Coronary artery (tissue), 2 donors: ENCODE data around the gene MAMLD1.

ENCODE experiments used
- DNase-seq: peaks from one replicate; pipeline ENCODE4 v3.0.0-alpha.2; 2017; ENCODE audit warnings: low spot score
- H3K27ac ChIP-seq, 2 donors: fragments of 200-600 bp; sonication (generic); one replicate each; pipeline ENCODE4 v1.5.1; 2016 to 2019
- H3K4me3 ChIP-seq: fragments of 200-600 bp; sonication (generic); 2 replicates; pipeline ENCODE4 v1.5.1; 2016; ENCODE audit warnings: mild to moderate bottlenecking, moderate library complexity
- CTCF ChIP-seq: fragments of 200-600 bp; sonication (generic); IDR thresholded peaks from one replicate; pipeline ENCODE4 v1.5.1; 2019; ENCODE audit warnings: antibody characterized with exemption

MAMLD1 gene

GRCh38 chrX:150544222-150544787, 181.2 kb downstream of the MAMLD1 start:
- TF ChIP-seq CTCF = no peak
- Histone ChIP-seq H3K4me3 (no peak overlapping the region), H3K27ac (peak overlapping the region in 1 of 2 donors; percentile 9)
- no peak for DNase-seq

- no peak for DNase-seq
- Histone ChIP-seq H3K27ac (peak overlapping the region in 1 of 2 donors; percentile 91), H3K4me3 (no peak overlapping the region)
- no peak for TF ChIP-seq CTCF
Measured at GRCh38 chrX:150544835-150545770, 182.0 kb downstream of the MAMLD1 start.

GRCh38 chrX:150546711-150547153, 183.6 kb downstream of the MAMLD1 start:
- peak overlapping the region; percentile 66 for H3K4me3 ChIP-seq
- peak overlapping the region; percentile 72 to 91 for H3K27ac ChIP-seq
- no peak for TF ChIP-seq CTCF
- DNase-seq = no peak

- peak; percentile 86 for DNase-seq
- TF ChIP-seq CTCF = no peak
- Histone ChIP-seq H3K27ac (peak overlapping the region; percentile 72 to 91), H3K4me3 (peak overlapping the region; percentile 66)
Measured at GRCh38 chrX:150547375-150548115, 184.4 kb downstream of the MAMLD1 start.

GRCh38 chrX:150548251-150548650, 185.1 kb downstream of the MAMLD1 start:
- DNase-seq = no peak
- H3K4me3 ChIP-seq = peak overlapping the region; percentile 66
- peak overlapping the region; percentile 72 to 91 for H3K27ac ChIP-seq
- no peak for TF ChIP-seq CTCF

- Histone ChIP-seq H3K27ac (peak overlapping the region in 1 of 2 donors; percentile 91), H3K4me3 (no peak overlapping the region)
- TF ChIP-seq CTCF = no peak
- no peak for DNase-seq
Measured at GRCh38 chrX:150548684-150549083, 185.6 kb downstream of the MAMLD1 start.
